HG03139 (cell line): ENCODE results near the gene ZDHHC6.
"Not testable (repeated sequence)": the region's sequence is repeated elsewhere in the genome, so short reads cannot be mapped to it uniquely, and the experiment has no call there.

Experiments
- ATAC-seq: cut with Tn5 transposase; IDR thresholded peaks from one replicate; pipeline ENCODE4 v1.9.1; 2021; ENCODE audit not compliant: unreplicated experiment

Gene ZDHHC6, protein sequence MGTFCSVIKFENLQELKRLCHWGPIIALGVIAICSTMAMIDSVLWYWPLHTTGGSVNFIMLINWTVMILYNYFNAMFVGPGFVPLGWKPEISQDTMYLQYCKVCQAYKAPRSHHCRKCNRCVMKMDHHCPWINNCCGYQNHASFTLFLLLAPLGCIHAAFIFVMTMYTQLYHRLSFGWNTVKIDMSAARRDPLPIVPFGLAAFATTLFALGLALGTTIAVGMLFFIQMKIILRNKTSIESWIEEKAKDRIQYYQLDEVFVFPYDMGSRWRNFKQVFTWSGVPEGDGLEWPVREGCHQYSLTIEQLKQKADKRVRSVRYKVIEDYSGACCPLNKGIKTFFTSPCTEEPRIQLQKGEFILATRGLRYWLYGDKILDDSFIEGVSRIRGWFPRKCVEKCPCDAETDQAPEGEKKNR

DNA sequence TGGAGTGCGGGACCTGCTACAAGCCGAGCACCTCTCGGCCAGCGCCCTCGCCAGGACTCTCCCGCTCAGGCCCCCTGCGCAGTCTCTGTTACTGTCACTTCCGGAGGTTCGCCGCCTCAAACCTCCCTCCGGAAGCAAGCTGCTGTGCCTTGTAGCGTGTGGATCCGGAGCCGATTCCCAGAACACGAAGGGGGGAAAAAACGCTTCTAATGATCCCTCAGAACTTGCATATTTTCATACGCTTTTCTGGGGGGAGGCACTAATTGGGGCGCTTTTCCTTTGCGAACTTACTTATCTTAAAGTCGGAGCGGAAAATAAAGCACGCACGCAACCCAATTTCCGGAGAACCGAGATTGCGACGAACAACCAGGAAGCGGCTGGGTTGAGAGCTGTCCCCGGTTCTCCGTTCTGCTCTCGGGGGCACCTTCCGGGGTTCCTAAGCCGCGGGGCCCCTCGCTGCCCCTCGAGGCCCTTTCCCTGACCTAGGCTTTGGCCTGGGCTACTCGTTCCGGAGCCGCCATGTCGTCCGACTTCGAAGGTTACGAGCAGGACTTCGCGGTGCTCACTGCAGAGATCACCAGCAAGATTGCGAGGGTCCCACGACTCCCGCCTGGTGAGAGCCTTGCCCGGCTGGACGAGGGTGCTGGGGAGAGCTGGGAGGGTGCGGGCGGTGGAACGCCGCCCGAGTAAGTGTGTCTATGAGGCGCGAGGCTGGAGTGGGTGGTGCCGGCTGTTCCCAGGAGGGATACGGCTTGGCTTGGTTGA, at the start of gene ZDHHC6, which contains the start of gene VTI1A:
Gene ZDHHC6, minus strand, starts transcription at position 60 of the 765 bp plus-strand sequence. CDS start 1,478 bp downstream, outside the sequence.
Gene VTI1A, plus strand, starts transcription at position 361 of the 765 bp plus-strand sequence. Its CDS starts 159 bp downstream, at position 520.
- ATAC-seq = peak; percentile 88

DNA sequence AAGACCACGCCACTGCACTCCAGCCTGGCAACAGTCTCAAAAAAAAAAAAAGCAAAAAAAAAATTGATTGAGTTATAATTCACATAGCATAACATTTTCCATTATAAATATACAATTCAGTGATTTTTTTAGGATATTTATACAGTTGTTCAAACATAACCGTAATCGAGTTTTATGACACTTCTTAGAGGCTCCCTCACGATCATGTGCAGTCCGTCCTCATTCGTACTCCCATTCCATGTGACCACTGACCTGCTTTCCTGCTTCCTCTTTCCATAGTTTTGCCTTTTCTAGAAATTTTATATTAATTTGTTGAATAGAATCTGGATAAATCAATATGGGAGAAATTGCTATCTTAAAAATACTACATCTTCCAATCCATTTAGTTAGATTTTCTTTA, 46.0 kb upstream of the ZDHHC6 start:
- ATAC-seq = no peak

GRCh38 chr10:112491144-112491543, 44.4 kb upstream of the ZDHHC6 start:
- no peak for ATAC-seq

DNA sequence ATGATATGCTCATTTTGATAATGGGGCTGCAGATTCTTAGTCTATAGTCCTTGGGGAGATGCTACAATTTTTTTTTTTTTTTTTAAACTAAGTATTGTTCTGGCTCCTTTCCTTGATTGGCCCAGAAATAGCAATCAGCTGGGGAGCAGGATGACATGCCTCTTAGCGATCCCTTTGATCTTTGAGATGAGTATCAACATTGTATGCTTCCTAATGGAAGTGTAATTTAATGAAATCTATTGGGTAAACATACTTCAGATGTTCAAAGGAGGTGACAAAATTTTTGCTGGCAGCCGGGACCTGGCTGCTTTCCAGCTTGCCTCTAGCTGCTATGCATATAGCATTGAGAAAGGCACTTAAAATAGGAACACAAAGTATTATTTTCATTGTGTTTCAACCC, 43.8 kb upstream of the ZDHHC6 start:
- no peak for ATAC-seq

DNA sequence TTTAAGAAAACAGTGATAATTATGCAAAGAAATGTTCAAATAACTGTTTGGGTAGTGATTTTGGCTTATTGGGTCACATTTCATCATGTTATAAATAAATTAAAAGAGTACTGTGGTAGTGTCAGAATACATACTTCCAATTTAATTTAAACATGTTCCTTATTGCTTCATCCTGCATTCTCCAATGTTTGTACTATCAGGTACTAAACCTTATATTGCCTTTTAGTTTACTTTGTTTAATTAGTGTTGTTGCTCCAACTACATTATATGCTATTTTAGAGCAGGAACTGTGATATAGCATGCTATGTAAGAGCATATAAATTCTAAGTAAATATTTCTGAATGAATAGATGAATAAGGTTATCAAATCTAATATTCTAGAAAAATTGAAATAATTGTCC, 41.2 kb upstream of the ZDHHC6 start:
- ATAC-seq = no peak

- no peak for ATAC-seq
Measured at GRCh38 chr10:112484399-112484798, 37.7 kb upstream of the ZDHHC6 start.

- ATAC-seq = no peak
Measured at GRCh38 chr10:112481602-112482001, 34.9 kb upstream of the ZDHHC6 start.

DNA sequence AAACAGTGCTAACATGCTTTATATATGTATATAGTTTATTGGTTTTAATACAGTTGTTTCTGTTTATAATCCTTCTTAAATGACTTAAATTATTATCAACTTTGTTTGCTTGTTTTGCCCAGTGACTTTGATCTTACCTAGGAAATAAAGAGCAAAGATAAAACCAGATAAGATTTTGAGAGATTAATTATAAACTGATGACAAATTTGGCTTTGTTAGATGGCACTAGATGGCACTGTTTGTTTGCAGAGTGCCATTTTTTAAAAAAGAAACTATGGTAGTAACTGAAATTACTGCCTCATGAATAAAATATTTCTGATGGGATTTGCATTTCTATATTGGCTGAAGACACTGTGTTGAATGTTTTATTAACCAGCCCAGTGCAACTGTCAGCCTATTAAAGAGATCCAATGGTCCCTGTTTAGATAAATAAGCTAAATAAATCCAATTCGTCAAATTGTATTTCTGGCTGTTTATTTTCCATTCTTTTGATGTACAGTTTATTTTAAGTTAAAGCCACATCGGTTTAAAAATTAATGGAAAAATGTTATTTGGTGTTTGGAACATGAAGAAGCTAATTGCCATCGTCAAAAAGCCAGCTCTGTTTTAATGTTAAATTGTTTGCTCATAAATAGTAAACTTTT, 29.0 kb upstream of the ZDHHC6 start:
- ATAC-seq = no peak

GRCh38 chr10:112471878-112472487, 25.3 kb upstream of the ZDHHC6 start:
- peak; percentile 60 for ATAC-seq

DNA sequence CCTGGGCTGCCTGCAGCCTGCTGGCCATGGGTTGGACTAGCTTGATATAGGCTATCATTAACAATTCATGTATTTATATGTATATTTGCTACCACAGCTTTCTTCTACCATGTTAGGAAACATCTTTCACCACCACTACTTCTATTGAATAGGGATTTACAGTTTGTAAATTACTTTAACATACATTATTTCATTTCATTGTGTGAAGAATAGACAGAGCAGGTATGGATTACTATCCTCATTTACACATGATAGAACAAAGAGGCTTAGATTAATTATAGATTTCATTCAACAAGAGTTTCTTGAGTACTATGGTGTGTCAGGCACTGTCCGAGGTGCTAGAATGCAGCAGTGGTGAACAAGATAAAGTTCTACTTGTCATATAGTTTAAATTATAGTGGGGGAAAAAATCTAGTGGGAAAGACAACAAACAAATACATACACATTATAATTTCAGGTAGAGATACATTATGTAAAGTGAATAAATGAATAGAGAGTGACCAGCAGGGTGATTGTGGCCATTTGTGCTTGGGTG, 20.9 kb upstream of the ZDHHC6 start:
- ATAC-seq = no peak

- no peak for ATAC-seq
Measured at GRCh38 chr10:112466802-112467201, 20.1 kb upstream of the ZDHHC6 start.

GRCh38 chr10:112465299-112465883, 18.7 kb upstream of the ZDHHC6 start:
- ATAC-seq = no peak

DNA sequence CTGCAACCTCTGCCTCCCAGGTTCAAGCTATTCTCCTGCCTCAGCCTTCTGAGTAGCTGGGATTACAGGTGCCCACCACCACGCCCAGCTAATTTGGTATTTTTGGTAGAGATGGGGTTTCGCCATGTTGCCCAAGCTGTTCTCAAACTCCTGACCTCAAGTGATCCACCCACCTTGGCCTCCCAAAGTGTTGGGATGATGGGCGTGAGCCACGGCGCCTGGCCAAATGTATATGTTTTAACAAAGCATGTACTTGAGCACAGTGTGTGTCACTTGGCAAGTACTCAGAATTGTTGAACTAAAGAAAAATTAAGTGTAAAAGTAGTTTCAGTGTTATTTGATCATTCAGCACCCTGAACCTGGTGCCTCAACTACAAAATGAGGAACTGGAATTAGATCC, 17.4 kb upstream of the ZDHHC6 start:
- ATAC-seq = not testable (repeated sequence)

- no peak for ATAC-seq
Measured at GRCh38 chr10:112461029-112461887, 14.5 kb upstream of the ZDHHC6 start.

DNA sequence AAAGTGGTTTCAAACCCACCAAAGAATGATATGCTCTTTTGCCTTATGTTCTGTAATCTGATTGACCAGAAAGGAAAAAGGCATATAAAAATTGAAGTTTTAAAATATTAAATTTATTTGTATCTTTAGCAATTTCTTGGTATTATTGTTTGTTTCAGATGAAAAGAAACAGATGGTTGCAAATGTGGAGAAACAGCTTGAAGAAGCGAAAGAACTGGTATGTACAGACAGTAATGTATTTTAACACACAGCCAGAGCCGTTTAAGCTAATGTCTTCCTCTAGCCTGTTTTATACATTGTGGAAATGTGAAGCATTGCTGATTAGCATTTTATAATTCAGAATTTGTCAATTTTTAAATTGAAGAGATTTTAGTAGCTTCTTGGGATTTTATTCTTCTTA, 13.7 kb upstream of the ZDHHC6 start:
- ATAC-seq = no peak

GRCh38 chr10:112456533-112456932, 9.8 kb upstream of the ZDHHC6 start:
- ATAC-seq = no peak

DNA sequence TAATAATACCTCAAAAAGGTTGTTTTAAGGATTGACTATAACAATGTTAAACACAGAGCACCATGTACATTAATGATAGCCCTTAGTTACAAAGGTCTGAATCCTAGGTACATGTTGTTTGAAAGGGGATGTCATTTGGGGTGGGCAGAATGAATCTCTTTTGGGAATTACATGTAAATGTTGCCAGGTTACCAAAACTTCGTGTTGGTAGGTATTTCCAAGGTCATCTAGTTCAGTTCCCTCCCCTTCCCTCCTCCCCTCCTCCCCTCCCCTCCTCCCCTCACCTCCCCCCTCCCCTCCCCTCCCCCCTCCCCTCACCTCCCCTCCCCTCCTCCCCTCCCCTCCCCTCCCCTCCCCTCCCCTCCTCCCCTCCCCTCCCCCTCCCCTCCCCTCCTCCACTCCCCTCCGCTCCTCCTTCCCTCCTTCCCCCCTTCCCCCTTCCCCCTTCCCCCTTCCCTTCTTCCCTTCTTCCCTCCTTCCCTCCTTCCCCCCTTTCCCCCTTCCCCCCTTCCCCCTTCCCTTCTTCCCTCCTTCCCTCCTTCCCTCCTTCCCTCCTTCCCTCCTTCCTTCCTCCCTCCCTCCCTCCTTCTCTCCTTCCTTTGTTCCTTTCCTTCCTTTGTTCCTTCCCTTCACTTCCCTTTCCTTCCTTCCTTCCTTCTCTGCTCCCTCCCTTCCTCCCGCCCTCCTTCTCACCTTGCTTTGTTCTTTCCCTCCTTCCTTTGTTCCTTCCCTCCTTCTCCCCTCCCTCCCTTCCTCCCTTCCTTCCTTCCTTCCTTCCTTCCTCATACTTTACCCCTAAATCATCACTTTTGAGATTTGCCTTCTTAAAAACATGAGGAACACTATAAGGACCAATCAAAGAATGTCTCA, 8.4 kb upstream of the ZDHHC6 start:
- ATAC-seq = no peak

DNA sequence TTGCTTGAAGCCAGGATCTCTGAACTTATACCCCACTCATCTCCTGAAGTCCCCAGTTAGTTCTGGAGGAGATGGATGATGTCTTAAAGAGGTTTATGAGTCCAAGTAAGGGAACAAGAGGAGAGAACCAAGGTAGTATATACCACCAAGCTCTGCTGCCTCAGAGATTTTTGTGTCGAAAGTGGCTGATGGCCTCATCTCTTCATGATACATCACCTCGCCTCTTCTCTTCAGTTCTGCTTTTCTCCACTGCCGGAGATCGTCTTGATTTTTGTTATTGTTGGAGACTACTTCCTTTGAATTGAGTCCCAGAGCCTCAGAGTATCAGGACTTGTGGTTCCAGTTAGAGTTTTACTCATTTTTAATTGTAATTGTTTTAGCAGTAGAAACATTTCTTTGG, 2.2 kb upstream of the ZDHHC6 start:
- ATAC-seq = no peak

- ATAC-seq = no peak
Measured at GRCh38 chr10:112447620-112447928, 860 bp upstream of the ZDHHC6 start.
